Measurements from ENCODE around the gene PPP1CA. TPM values are rescaled to one million over a fixed set of nuclear protein-coding genes. Genes with fewer than 3 reads are reported as not detected.
"Not testable (repeated sequence)": the region's sequence is repeated elsewhere in the genome, so short reads cannot be mapped to it uniquely, and the experiment has no call there.

The PPP1CA gene
- total RNA-seq, 1 donor from 2014 or later: 159 TPM

- H3K4me3 Mint-ChIP-seq (ENCODE audit: unreplicated experiment): peak overlapping the region; percentile 50
- H3K9me3 ChIP-seq (ENCODE audit: insufficient read depth, low read depth, low read length): no peaks in the 10 kb centered on the region
Observed at GRCh38 chr11:67405688-67406339, 4.2 kb upstream of the PPP1CA start.

GRCh38 chr11:67405196-67405567, 3.5 kb upstream of the PPP1CA start:
- no peak overlapping the region for H2AFZ ChIP-seq (ENCODE audit: low read depth, low read length)
- no peak overlapping the region for H3K27ac ChIP-seq (ENCODE audit: low read depth, low read length)
- Mint-ChIP-seq H3K36me3 (ENCODE audit: low read depth, unreplicated experiment) (peaks cover 8% of the 10 kb centered on the region), H3K4me1 (ENCODE audit: low read depth, unreplicated experiment) (peaks cover 6% of the 10 kb centered on the region), H3K4me3 (ENCODE audit: unreplicated experiment) (no peak overlapping the region), H3K27me3 (ENCODE audit: low read depth, unreplicated experiment) (peaks cover 14% of the 10 kb centered on the region), H3K9me3 (ENCODE audit: unreplicated experiment) (no peaks in the 10 kb centered on the region), H3K27ac (ENCODE audit: unreplicated experiment) (no peak overlapping the region)
- peaks cover 14% of the 10 kb centered on the region for H3K4me1 ChIP-seq (ENCODE audit: insufficient read depth, low read length)
- H3K27me3 ChIP-seq (ENCODE audit: insufficient read depth, low read length): peaks cover 4% of the 10 kb centered on the region
- peaks cover 12% of the 10 kb centered on the region for H4K20me1 ChIP-seq (ENCODE audit: insufficient read depth, low read length)
- TF ChIP-seq EZH2 (IDR thresholded peaks at IDR 0.05; ENCODE audit: insufficient read depth, low read length) (no peak), CTCF (IDR thresholded peaks at IDR 0.05; ENCODE audit: insufficient read depth, low read depth, low read length) (no peak)
- H3K4me3 ChIP-seq (ENCODE audit: insufficient read depth, low read depth, low read length): no peak overlapping the region
- H3K79me2 ChIP-seq (ENCODE audit: insufficient read depth, low read length): peaks cover 13% of the 10 kb centered on the region
- FAIRE-seq (no peak), DNase-seq (ENCODE audit: low read depth) (no peak)
- no peaks in the 10 kb centered on the region for H3K9me3 ChIP-seq (ENCODE audit: insufficient read depth, low read depth, low read length)
- H3K4me2 ChIP-seq (ENCODE audit: low read length): no peak overlapping the region
- H3K9ac ChIP-seq (ENCODE audit: low read length): no peak overlapping the region
- no peaks in the 10 kb centered on the region for H3K36me3 ChIP-seq (ENCODE audit: insufficient read depth, low read length)

More at GRCh38 chr11:67405688-67406339, 4.2 kb upstream of the PPP1CA start:
- no peak overlapping the region for H3K4me3 ChIP-seq (ENCODE audit: insufficient read depth, low read depth, low read length)
- peaks cover 14% of the 10 kb centered on the region for H3K27me3 Mint-ChIP-seq (ENCODE audit: low read depth, unreplicated experiment)
- no peak overlapping the region for H3K27ac Mint-ChIP-seq (ENCODE audit: unreplicated experiment)
- H3K9me3 Mint-ChIP-seq (ENCODE audit: unreplicated experiment): no peaks in the 10 kb centered on the region
- TF ChIP-seq EZH2 (IDR thresholded peaks at IDR 0.05; ENCODE audit: insufficient read depth, low read length) (no peak), CTCF (IDR thresholded peaks at IDR 0.05; ENCODE audit: insufficient read depth, low read depth, low read length) (no peak)
- no peak overlapping the region for H3K27ac ChIP-seq (ENCODE audit: low read depth, low read length)
- H2AFZ ChIP-seq (ENCODE audit: low read depth, low read length): no peak overlapping the region
- H3K4me2 ChIP-seq (ENCODE audit: low read length): no peak overlapping the region
- H4K20me1 ChIP-seq (ENCODE audit: insufficient read depth, low read length): peaks cover 5% of the 10 kb centered on the region
- peaks cover 3% of the 10 kb centered on the region for H3K36me3 Mint-ChIP-seq (ENCODE audit: low read depth, unreplicated experiment)
- H3K79me2 ChIP-seq (ENCODE audit: insufficient read depth, low read length): peaks cover 6% of the 10 kb centered on the region
- no peak overlapping the region for H3K9ac ChIP-seq (ENCODE audit: low read length)
- H3K36me3 ChIP-seq (ENCODE audit: insufficient read depth, low read length): no peaks in the 10 kb centered on the region
- FAIRE-seq (no peak), DNase-seq (ENCODE audit: low read depth) (no peak)
- peaks cover 8% of the 10 kb centered on the region for H3K4me1 ChIP-seq (ENCODE audit: insufficient read depth, low read length)
- H3K27me3 ChIP-seq (ENCODE audit: insufficient read depth, low read length): peaks cover 7% of the 10 kb centered on the region
- no peaks in the 10 kb centered on the region for H3K4me1 Mint-ChIP-seq (ENCODE audit: low read depth, unreplicated experiment)

GRCh38 chr11:67404515-67405195, 3.0 kb upstream of the PPP1CA start:
- H3K4me3 ChIP-seq (ENCODE audit: insufficient read depth, low read depth, low read length): no peak overlapping the region
- H3K9ac ChIP-seq (ENCODE audit: low read length): no peak overlapping the region
- Mint-ChIP-seq H3K27ac (ENCODE audit: unreplicated experiment) (no peak overlapping the region), H3K4me1 (ENCODE audit: low read depth, unreplicated experiment) (peaks cover 7% of the 10 kb centered on the region), H3K27me3 (ENCODE audit: low read depth, unreplicated experiment) (peaks cover 13% of the 10 kb centered on the region), H3K36me3 (ENCODE audit: low read depth, unreplicated experiment) (peaks cover 9% of the 10 kb centered on the region), H3K9me3 (ENCODE audit: unreplicated experiment) (no peaks in the 10 kb centered on the region), H3K4me3 (ENCODE audit: unreplicated experiment) (no peak overlapping the region)
- no peak overlapping the region for H3K27ac ChIP-seq (ENCODE audit: low read depth, low read length)
- H2AFZ ChIP-seq (ENCODE audit: low read depth, low read length): no peak overlapping the region
- H3K4me1 ChIP-seq (ENCODE audit: insufficient read depth, low read length): peaks cover 17% of the 10 kb centered on the region
- TF ChIP-seq CTCF (IDR thresholded peaks at IDR 0.05; ENCODE audit: insufficient read depth, low read depth, low read length) (no peak), EZH2 (IDR thresholded peaks at IDR 0.05; ENCODE audit: insufficient read depth, low read length) (no peak)
- DNase-seq (ENCODE audit: low read depth): no peak
- H3K27me3 ChIP-seq (ENCODE audit: insufficient read depth, low read length): no peaks in the 10 kb centered on the region
- no peak overlapping the region for H3K4me2 ChIP-seq (ENCODE audit: low read length)
- no peaks in the 10 kb centered on the region for H3K36me3 ChIP-seq (ENCODE audit: insufficient read depth, low read length)
- H3K79me2 ChIP-seq (ENCODE audit: insufficient read depth, low read length): peaks cover 18% of the 10 kb centered on the region
- H4K20me1 ChIP-seq (ENCODE audit: insufficient read depth, low read length): peaks cover 14% of the 10 kb centered on the region
- H3K9me3 ChIP-seq (ENCODE audit: insufficient read depth, low read depth, low read length): no peaks in the 10 kb centered on the region
- no peak for FAIRE-seq

GRCh38 chr11:67403085-67403484, 1.4 kb upstream of the PPP1CA start:
- H3K27ac Mint-ChIP-seq (ENCODE audit: unreplicated experiment): not testable (repeated sequence)

More at GRCh38 chr11:67403085-67403484, 1.4 kb upstream of the PPP1CA start:
- H3K4me2 ChIP-seq (ENCODE audit: low read length); H3K27ac ChIP-seq (ENCODE audit: low read depth, low read length); H3K4me3 ChIP-seq (ENCODE audit: insufficient read depth, low read depth, low read length); H3K36me3 ChIP-seq (ENCODE audit: insufficient read depth, low read length); DNase-seq (ENCODE audit: low read depth); H3K27me3 Mint-ChIP-seq (ENCODE audit: low read depth, unreplicated experiment); H2AFZ ChIP-seq (ENCODE audit: low read depth, low read length); H3K27me3 ChIP-seq (ENCODE audit: insufficient read depth, low read length); FAIRE-seq; H3K9me3 Mint-ChIP-seq (ENCODE audit: unreplicated experiment); H3K4me1 Mint-ChIP-seq (ENCODE audit: low read depth, unreplicated experiment); H3K4me3 Mint-ChIP-seq (ENCODE audit: unreplicated experiment); H3K9me3 ChIP-seq (ENCODE audit: insufficient read depth, low read depth, low read length); H3K9ac ChIP-seq (ENCODE audit: low read length): not testable (repeated sequence)
- peaks cover 23% of the 10 kb centered on the region for H4K20me1 ChIP-seq (ENCODE audit: insufficient read depth, low read length)
- H3K79me2 ChIP-seq (ENCODE audit: insufficient read depth, low read length): peaks cover 34% of the 10 kb centered on the region
- H3K36me3 Mint-ChIP-seq (ENCODE audit: low read depth, unreplicated experiment): peaks cover 12% of the 10 kb centered on the region
- peaks cover 17% of the 10 kb centered on the region for H3K4me1 ChIP-seq (ENCODE audit: insufficient read depth, low read length)
